ENCODE data around the gene THSD7B. TPM values are rescaled to one million over a fixed set of nuclear protein-coding genes. Genes with fewer than 3 reads are reported as not detected.

Gene THSD7B
- total RNA-seq, 1 experiment from 2014 or later: not detected

DNA sequence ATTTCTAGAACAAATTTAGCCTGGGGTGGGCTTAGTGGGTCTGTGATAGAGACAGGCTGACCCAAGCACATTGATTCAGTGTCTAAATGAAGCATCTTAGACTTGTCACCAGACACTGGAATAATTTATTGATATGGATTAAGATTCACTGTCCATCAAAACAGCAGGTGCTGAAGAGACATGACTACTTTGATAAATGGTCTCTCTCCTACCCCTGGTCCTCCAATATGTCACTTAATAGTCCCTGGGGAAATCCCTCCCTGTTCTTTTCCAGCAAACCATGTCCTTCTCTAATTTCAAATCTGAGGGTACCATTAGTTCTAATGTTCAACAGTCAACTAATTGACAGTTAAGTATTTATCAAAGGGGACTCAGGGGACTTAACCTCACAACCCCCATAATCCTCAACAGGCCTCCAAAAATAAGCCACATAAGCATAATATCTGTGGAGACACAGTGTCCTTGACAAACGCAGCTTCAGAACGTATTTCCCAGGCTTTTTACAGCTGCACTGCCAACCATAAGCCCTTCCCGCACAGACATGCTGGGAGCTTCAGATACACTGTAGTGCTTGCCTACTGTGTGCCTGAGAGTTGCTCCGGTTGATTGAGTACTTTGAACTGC lies 391.0 kb downstream of the THSD7B start:
- no peak for DNase-seq (ENCODE audit: low read depth, low spot score)
- in situ Hi-C loops (cut with HindIII; ENCODE audit: low pct_unique_long_range_greater_than_20kb, low sequenced_read_pairs): no loop called here

DNA sequence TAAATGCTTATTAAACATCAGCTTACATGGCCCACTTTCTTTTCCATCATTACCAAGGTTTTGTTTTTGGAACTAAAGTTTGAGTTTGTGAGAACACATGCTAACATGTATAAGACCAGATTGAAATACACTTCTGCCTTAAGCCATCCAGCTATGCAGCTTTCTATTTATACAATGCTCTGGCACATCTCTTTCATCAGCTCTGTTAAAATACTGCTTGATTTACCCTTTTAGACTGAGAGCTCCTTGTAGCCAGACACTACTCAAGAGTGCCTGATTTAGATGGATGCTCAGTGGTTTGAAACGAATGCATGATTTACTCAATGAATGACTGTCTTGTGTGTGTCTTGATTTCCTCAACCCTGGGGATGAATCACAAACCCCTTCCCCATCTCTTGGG lies 392.5 kb downstream of the THSD7B start:
- in situ Hi-C loops (cut with HindIII; ENCODE audit: low pct_unique_long_range_greater_than_20kb, low sequenced_read_pairs): no loop called here
- DNase-seq (ENCODE audit: low read depth, low spot score): no peak

DNA sequence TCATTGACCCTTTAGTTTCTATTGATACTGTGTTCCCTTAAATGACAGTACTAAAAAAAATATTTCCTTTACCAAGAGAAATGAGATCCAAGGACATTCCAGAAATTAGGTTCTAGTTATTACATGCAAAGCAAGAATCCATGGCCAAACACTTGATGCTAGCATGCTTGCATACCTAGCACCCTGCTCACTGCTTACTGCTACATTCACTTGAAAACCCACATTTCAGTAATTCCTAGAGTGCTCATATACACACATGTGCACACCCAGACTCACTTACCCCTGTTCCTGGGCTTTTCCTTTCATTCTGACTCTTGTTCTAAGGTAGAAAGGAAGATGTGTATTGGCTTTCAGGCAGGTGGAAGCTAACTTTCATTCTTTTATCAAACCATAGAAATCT lies 395.9 kb downstream of the THSD7B start:
- no peak for DNase-seq (ENCODE audit: low read depth, low spot score)
- in situ Hi-C loops (cut with HindIII; ENCODE audit: low pct_unique_long_range_greater_than_20kb, low sequenced_read_pairs): no loop called here

DNA sequence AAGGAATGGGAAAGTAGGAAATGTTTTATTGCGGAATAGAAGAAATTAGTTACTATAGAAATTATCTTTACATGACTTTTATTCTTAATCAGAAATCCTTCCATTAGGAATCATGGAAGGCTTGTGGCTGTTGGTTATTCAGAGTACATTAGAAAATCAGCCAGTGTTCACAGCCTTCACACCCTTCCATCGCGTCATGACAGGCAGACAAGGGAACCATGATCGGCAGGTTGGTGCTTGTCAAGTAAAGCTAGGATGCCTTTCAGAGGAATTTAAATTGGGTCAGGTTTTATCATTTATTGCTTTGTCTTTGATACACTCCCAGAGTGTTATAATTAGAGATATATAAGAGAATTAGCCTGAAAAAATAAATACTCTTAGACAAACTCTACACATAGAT lies 400.6 kb downstream of the THSD7B start:
- in situ Hi-C loops (cut with HindIII; ENCODE audit: low pct_unique_long_range_greater_than_20kb, low sequenced_read_pairs): no loop called here
- DNase-seq (ENCODE audit: low read depth, low spot score): no peak

DNA sequence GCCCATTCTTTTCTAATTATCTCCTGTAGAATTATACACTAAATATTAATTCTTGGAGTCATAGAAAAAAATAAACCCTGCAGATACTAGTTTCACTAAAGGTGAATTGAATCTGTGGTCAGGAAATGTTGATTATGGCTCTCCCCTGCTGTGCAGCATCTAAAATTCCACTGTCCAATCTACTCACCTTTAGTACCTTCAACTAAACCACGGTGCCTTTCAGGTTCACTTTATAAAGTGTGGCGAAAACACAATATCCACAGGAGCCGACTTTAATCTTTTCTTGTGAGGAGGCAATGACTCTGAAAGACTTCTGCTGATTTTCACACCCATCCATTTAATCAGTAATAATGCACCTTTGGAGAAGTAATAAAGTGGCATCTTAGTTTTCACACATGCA lies 402.3 kb downstream of the THSD7B start:
- DNase-seq (ENCODE audit: low read depth, low spot score): no peak
- in situ Hi-C loops (cut with HindIII; ENCODE audit: low pct_unique_long_range_greater_than_20kb, low sequenced_read_pairs): no loop called here

DNA sequence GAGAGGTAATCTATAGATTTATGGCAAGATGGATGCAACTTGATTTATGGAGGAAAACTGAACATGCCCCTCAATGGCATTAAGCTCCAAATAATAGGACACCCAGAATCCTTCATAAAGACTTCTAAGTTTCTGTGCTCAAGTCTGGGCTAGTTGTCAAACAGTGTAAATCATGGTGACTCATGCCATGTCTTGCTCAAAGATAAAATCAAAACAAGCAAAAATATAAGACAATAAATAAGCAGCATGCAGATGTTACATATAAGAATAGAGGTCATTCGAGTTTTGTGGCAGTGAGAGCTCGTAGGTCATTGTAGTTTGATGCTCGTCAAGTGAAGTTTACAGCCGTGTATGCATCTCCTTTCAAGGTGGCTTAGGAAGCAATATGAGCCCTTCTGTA lies 403.2 kb downstream of the THSD7B start:
- in situ Hi-C loops (cut with HindIII; ENCODE audit: low pct_unique_long_range_greater_than_20kb, low sequenced_read_pairs): no loop called here
- DNase-seq (ENCODE audit: low read depth, low spot score): no peak

DNA sequence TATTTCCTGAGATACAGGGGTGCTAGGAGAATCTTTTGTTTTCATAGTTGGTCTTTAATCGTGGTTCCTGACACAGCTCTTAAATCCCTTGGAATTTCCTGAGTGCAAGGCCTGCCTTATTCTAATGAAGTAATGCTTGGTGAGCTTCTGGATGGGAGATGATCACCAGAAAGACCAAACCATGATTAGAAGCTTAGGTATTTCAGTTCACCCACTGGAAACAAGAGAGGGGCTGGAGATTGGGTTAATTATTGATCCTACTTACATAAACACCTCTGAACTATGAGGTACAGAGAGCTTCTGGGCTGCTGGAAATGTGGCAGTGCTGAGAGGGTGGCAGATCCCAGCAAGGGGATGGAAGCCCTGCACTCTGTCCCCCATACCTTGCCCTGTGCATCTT lies 406.8 kb downstream of the THSD7B start:
- in situ Hi-C loops (cut with HindIII; ENCODE audit: low pct_unique_long_range_greater_than_20kb, low sequenced_read_pairs): no loop called here
- DNase-seq (ENCODE audit: low read depth, low spot score): no peak

DNA sequence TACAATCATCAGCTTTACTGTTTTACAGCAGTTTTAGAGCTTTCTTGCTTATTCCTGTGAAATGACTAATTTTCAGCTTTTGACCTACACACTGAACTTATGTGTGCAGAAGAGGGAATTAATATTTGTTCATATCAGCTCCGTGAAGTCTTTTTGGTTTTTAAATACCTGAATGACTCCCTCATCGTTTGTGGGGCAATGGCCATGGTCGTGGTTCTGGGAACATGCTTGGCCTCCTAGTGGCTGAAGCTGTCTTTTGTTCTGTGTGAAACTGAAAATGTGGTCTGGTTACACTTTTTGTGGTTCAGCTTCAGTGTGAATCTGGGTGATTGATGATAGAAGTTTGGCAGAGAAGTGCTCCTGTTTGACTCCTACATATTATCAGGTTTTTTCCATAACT lies 408.1 kb downstream of the THSD7B start:
- in situ Hi-C loops (cut with HindIII; ENCODE audit: low pct_unique_long_range_greater_than_20kb, low sequenced_read_pairs): no loop called here

DNA sequence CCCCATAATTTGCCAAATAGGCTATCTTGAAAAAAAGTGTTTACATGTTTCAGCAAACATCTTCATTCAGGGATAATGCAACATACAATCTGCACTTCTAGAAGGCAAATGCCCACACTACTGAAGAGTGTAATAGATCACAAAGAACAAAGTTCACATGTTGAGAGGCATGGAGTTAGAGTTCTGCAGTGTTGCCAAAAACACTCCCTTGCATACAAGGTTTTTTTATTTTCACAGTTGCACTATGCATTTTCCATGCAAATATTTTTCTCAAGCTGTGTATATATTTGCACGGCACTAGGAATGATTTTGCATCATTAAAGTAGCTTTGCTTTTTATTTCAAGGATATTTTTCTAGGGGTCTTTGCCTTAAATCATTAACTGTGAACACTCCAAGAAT lies 409.9 kb downstream of the THSD7B start:
- no peak for DNase-seq (ENCODE audit: low read depth, low spot score)
- in situ Hi-C loops (cut with HindIII; ENCODE audit: low pct_unique_long_range_greater_than_20kb, low sequenced_read_pairs): no loop called here

More for the DNA sequence above, 408.1 kb downstream of the THSD7B start:
- peak; percentile 7 for DNase-seq (ENCODE audit: low read depth, low spot score)

DNA sequence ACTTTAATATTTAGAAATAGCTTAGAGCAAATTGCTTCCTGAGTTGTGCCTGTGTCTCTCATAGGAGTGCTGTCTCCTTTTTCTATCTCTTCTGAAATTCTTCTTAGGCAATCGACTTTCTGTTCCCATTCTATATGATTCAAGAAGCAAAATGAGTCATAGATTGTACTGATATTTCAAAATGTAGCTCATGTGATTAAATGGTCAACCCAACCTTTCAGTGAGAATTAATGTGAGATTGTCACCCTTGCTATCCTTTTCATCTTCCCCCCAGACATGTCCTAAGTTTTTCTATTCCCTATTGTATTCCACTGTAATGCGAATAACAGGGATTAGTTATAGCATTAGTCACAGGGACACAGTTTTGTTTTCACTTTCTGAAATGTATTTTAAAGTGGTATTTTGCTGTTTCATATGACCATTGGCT lies 413.6 kb downstream of the THSD7B start:
- in situ Hi-C loops (cut with HindIII; ENCODE audit: low pct_unique_long_range_greater_than_20kb, low sequenced_read_pairs): no loop called here
- DNase-seq (ENCODE audit: low read depth, low spot score): peak; percentile 4

DNA sequence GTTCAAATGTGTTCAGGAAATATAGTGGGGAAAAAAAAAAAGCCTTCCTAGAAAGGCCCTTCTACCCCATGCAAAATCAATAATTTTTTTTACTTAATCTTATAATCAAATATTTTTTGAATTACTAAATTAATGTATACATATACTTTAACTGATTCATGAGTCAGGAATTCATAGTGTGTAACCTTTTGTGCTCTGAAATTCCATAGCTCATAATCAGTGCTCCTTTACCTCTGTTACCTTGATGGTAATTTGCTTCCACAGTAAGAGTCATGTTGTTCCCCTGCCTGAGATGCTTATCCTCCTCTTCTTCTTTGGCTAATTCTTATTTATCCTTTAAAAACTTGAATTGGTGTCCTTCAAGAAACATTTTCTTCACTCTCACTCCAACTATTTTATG lies 414.2 kb downstream of the THSD7B start:
- no peak for DNase-seq (ENCODE audit: low read depth, low spot score)
- in situ Hi-C loops (cut with HindIII; ENCODE audit: low pct_unique_long_range_greater_than_20kb, low sequenced_read_pairs): no loop called here

DNA sequence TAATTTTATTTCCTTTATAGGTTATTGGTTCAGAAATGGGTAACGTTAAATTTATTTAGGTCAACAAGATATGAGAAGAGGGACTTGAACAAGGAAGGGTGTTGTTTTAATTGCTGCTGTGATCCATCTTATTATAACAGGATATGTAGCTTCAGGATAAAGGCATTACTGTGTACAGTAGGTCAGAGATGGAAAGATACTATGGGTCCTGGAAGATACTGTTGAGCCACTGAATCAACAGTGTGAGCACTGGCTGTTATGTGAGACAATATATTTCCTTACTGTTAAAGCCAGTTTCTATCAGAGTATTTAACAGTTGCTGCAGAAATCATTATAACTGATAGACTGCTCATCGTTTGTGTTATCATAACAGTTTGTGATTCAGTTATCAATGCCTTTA lies 414.7 kb downstream of the THSD7B start:
- DNase-seq (ENCODE audit: low read depth, low spot score): no peak
- in situ Hi-C loops (cut with HindIII; ENCODE audit: low pct_unique_long_range_greater_than_20kb, low sequenced_read_pairs): no loop called here

DNA sequence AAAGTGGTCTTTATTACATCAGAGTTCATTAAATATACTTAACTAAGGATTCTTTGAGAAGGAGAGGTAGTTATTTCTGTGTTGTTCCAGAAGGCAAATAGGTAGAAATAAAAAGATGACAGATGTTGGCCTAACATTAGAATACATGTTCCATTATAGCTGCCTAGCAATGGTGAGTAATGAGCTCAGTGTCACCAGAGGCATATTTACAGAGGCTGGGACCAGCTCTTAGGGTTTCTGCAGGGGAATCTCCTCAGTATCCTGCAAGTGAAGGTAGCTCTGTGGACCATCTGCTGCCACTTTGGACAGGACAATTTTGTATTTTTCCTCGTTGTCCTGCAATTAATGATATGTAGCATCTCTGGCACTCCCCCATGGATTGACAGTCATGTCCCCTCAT lies 416.0 kb downstream of the THSD7B start:
- no peak for DNase-seq (ENCODE audit: low read depth, low spot score)
- in situ Hi-C loops (cut with HindIII; ENCODE audit: low pct_unique_long_range_greater_than_20kb, low sequenced_read_pairs): no loop called here

DNA sequence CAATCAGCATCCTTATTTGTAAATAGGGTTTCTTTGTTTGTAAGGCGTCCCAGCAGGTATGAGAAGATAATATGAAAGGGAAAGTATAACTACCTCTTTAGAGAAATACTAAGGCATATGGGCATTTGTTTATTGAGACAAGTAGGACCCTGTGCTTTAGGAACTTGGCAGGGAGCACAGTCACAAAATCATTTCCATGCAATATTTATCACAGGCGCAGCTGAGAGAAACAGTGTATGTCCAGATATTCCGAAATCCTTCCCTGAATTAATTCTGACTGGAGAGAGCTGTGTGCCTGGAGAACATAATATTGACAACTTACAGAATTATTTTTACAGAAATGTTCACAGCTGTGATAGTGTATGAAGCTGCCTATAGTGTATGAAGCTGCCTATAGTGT lies 416.7 kb downstream of the THSD7B start:
- in situ Hi-C loops (cut with HindIII; ENCODE audit: low pct_unique_long_range_greater_than_20kb, low sequenced_read_pairs): no loop called here
- no peak for DNase-seq (ENCODE audit: low read depth, low spot score)

DNA sequence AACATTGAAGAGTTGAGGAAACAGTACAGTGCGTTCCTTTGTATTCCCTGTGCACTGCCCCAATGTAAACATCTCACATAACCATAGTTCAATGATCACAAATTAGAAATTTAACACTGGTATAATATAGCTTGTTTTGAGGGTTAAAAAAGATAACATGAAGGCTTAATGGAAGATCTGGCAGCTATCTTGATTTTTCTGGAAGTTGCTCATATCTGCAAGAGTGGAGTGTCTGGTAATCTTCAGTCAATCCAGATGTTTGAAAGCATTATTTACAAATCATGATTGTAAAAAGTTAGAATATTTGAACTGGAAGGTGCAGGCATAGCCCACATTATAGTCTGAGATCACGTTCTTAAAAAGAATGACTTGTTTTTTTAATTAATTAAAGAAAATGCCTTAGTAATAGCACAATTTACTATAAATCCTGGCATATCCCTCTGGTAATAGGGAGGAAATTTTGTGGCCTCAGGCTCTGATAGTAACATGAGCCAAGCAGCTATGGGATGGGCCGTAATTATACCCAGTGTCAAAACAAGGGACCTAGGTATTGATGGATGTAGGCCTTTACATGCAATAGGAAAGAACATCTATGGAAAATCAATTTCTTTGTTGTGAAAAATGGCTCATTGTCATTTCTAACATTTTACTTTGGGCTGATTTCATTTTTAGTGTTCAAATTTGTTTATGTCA lies 418.0 kb downstream of the THSD7B start:
- DNase-seq (ENCODE audit: low read depth, low spot score): no peak
- in situ Hi-C loops (cut with HindIII; ENCODE audit: low pct_unique_long_range_greater_than_20kb, low sequenced_read_pairs): no loop called here

DNA sequence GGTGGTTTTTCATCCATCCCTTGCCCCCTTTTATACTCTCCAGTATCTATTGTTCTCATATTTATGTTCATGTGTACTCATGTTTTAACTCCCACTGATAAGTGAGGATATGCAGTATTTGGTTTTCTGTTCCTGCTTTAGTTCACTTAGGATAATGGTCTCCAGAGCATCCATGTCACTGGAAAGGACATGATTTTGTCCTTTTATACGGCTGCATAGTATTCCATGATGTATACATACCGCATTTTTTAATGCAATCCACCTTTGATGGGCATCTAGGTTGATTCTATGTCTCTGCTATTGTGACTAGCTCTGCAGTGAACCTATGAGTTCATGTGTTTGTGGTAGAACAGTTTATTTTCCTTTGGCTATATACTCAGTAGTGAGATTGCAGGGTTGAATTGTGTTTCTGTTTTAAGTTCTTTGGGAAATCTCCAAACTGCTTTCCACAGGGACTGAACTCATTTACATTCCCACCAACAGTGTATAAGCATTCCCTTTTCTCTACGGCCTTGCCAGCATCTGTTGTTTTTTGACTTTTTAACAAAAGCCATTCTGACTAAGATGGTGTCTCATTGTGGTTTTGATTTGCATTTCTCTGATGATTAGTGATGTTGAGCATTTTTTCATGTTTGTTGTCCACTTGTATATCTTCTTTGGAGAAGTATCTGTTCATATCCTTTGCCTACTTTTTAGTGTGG lies 420.2 kb downstream of the THSD7B start:
- no peak for DNase-seq (ENCODE audit: low read depth, low spot score)
- in situ Hi-C loops (cut with HindIII; ENCODE audit: low pct_unique_long_range_greater_than_20kb, low sequenced_read_pairs): no loop called here

DNA sequence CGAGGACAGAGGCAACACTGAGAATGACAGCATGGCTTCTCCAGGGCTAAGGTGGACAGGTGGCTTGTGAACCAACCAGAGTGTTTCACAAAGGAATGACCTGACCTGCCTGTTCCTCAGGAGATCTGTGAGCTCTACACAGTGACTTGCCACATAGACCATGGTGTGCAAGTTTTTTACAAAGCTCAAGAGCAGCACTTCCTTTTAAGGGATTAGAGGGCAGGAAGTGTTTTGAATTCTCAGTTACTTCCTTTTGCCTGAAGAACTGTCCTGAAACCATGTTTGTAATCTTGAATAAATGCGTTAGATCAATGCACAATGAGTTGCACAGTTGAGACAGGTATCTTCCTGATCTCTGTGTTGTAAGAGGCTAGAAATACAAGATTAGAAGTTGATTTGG lies 421.9 kb downstream of the THSD7B start:
- in situ Hi-C loops (cut with HindIII; ENCODE audit: low pct_unique_long_range_greater_than_20kb, low sequenced_read_pairs): no loop called here

DNA sequence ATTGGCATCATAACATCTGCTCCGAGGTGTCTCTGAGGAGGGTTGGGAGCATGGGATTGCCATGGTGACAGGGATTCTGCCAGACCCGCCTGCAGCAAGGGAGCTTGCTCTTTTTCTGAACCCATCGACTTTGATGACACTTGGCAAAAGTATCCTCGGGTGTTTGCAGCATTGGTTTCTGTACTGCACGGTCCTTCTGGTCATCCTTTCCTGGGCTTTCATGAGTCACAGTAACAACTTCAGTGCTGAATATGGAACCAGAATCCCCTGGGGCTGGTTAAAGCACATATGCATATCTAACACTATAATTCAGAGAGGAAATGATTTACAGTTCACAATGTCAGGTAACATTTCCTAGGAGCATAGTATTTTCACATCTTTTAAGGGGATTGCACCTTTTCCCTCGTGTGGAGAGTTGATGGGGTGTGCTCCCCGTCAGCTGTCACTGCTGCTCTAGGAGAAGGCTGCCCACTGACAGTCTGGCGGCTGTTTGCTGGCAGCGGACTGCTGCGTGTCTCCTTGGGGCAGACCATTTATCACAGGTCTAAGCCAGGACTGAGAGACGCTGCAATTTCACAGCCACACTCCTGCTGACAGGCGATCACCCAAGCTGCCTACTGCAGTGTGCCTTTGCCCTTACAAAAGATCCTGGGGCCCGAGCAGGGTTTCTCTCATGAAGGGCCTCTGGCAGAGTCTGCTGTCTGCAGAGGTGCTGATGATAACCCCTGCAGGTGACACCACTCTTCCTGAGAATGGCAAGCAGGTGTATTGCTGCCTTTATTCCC lies 425.3 kb downstream of the THSD7B start:
- in situ Hi-C loops (cut with HindIII; ENCODE audit: low pct_unique_long_range_greater_than_20kb, low sequenced_read_pairs): no loop called here
- DNase-seq (ENCODE audit: low read depth, low spot score): no peak

More for the DNA sequence above, 421.9 kb downstream of the THSD7B start:
- no peak for DNase-seq (ENCODE audit: low read depth, low spot score)

All from SK-MEL-5 (cell line).